ENCODE results near the gene KCNIP4. TPM values are rescaled to one million over a fixed set of nuclear protein-coding genes. Genes with fewer than 3 reads are reported as not detected.

KCNIP4 gene
- total and polyA plus RNA-seq, 2 donors from 2014 or later = 9.8 to 43.9 TPM

- TF ChIP-seq, protein P1, sequence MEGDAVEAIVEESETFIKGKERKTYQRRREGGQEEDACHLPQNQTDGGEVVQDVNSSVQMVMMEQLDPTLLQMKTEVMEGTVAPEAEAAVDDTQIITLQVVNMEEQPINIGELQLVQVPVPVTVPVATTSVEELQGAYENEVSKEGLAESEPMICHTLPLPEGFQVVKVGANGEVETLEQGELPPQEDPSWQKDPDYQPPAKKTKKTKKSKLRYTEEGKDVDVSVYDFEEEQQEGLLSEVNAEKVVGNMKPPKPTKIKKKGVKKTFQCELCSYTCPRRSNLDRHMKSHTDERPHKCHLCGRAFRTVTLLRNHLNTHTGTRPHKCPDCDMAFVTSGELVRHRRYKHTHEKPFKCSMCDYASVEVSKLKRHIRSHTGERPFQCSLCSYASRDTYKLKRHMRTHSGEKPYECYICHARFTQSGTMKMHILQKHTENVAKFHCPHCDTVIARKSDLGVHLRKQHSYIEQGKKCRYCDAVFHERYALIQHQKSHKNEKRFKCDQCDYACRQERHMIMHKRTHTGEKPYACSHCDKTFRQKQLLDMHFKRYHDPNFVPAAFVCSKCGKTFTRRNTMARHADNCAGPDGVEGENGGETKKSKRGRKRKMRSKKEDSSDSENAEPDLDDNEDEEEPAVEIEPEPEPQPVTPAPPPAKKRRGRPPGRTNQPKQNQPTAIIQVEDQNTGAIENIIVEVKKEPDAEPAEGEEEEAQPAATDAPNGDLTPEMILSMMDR (IDR thresholded peaks at IDR 0.05; ENCODE audit: borderline replicate concordance, extremely low read depth, insufficient read depth) = no peak
- FAIRE-seq = no peak
- intact Hi-C loops (cut with DNase I) = no loop called here
Observed at GRCh38 chr4:21181716-21182115, 766.9 kb downstream of the KCNIP4 start.

DNA sequence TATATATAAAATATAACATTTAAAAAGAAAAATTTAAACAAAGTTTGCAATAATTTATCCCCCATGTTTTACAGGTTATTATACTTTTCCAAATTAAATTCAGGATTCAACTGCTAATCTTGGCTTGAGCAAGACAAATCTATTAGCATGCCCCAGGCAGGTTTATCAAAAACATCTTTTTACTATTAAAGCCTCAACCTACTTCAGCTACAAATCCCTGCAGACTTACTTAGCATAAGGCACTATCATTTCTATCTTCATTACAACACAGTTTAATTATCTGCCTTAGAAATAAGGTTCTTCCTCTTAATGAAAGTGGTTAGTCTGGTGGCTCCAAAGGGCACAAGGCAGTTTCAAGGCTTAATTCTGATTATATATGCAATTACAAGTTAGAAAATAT is 770.7 kb downstream of the KCNIP4 start:
- H3K4me1 ChIP-seq (ENCODE audit: control insufficient read depth in 2 of 3, insufficient read depth in 2 of 3, low read depth in 1 of 3, low read length in 3 of 3) = peaks cover 0 to 2% (median 0%) of the 10 kb centered on the region in 3 donors
- DNase-seq (no peak), FAIRE-seq (no peak)
- H3K27me3 ChIP-seq (ENCODE audit: control insufficient read depth, insufficient read depth, low read length) = no peaks in the 10 kb centered on the region
- H3K36me3 ChIP-seq (ENCODE audit: control insufficient read depth in 2 of 3, insufficient read depth in 3 of 3, low read length in 3 of 3) = no peaks in the 10 kb centered on the region
- H3K4me3 ChIP-seq (ENCODE audit: low read length in 3 of 3) = no peak overlapping the region
- no peaks in the 10 kb centered on the region for H3K9me3 ChIP-seq (ENCODE audit: control insufficient read depth in 2 of 3, insufficient read depth in 1 of 3, low read length in 3 of 3)
- intact Hi-C loops (cut with DNase I) = no loop called here
- no peak overlapping the region for H3K27ac ChIP-seq (ENCODE audit: low read depth in 2 of 2, low read length in 2 of 2)
- TF ChIP-seq, protein P1 (IDR thresholded peaks at IDR 0.05; ENCODE audit: borderline replicate concordance, extremely low read depth, insufficient read depth) = no peak
- H3K9ac ChIP-seq (ENCODE audit: low read length in 3 of 3) = no peak overlapping the region

More at GRCh38 chr4:21181716-21182115, 766.9 kb downstream of the KCNIP4 start:
- DNase-seq = no peak
- Histone ChIP-seq H3K9ac (ENCODE audit: low read length in 3 of 3) (no peak overlapping the region), H3K4me1 (ENCODE audit: control insufficient read depth in 2 of 3, insufficient read depth in 2 of 3, low read depth in 1 of 3, low read length in 3 of 3) (peaks cover 0 to 2% (median 0%) of the 10 kb centered on the region in 3 donors), H3K27me3 (ENCODE audit: control insufficient read depth, insufficient read depth, low read length) (no peaks in the 10 kb centered on the region), H3K27ac (ENCODE audit: low read depth in 2 of 2, low read length in 2 of 2) (no peak overlapping the region), H3K4me3 (ENCODE audit: low read length in 3 of 3) (no peak overlapping the region), H3K9me3 (ENCODE audit: control insufficient read depth in 2 of 3, insufficient read depth in 1 of 3, low read length in 3 of 3) (no peaks in the 10 kb centered on the region), H3K36me3 (ENCODE audit: control insufficient read depth in 2 of 3, insufficient read depth in 3 of 3, low read length in 3 of 3) (no peaks in the 10 kb centered on the region)

- H3K27ac ChIP-seq (ENCODE audit: low read depth in 2 of 2, low read length in 2 of 2) = no peak overlapping the region
- H3K27me3 ChIP-seq (ENCODE audit: control insufficient read depth, insufficient read depth, low read length) = no peaks in the 10 kb centered on the region
- H3K9ac ChIP-seq (ENCODE audit: low read length in 3 of 3) = no peak overlapping the region
- H3K4me3 ChIP-seq (ENCODE audit: low read length in 3 of 3) = no peak overlapping the region
- FAIRE-seq (no peak), DNase-seq (no peak)
- intact Hi-C loops (cut with DNase I) = no loop called here
- peaks cover 0 to 2% (median 0%) of the 10 kb centered on the region in 3 donors for H3K4me1 ChIP-seq (ENCODE audit: control insufficient read depth in 2 of 3, insufficient read depth in 2 of 3, low read depth in 1 of 3, low read length in 3 of 3)
- TF ChIP-seq, protein P1 (IDR thresholded peaks at IDR 0.05; ENCODE audit: borderline replicate concordance, extremely low read depth, insufficient read depth) = no peak
- no peaks in the 10 kb centered on the region for H3K36me3 ChIP-seq (ENCODE audit: control insufficient read depth in 2 of 3, insufficient read depth in 3 of 3, low read length in 3 of 3)
- H3K9me3 ChIP-seq (ENCODE audit: control insufficient read depth in 2 of 3, insufficient read depth in 1 of 3, low read length in 3 of 3) = no peaks in the 10 kb centered on the region
Observed at GRCh38 chr4:21177092-21177491, 771.5 kb downstream of the KCNIP4 start.

DNA sequence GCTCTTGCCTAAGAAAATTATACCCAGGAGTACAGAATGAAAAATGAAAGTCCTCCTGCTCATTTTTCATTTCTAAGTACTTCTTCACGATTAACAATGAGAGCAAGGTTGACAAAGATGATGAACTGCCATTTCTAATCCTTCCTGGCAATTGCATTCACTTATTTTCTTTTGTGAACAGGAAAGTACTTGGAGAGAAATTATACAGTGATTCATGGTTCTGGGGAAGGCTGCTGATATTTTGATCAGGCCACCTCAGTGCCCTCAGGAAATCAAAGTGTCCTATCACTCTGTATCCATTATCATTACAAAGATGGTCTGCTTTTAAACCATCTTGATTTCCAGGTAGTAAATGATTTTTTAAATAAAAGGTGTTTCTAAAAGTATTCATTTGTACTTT is 780.9 kb downstream of the KCNIP4 start:
- no peak for FAIRE-seq

More for the DNA sequence above, 780.9 kb downstream of the KCNIP4 start:
- Histone ChIP-seq H3K27me3 (ENCODE audit: control insufficient read depth, insufficient read depth, low read length) (no peaks in the 10 kb centered on the region), H3K4me3 (ENCODE audit: low read length in 3 of 3) (no peak overlapping the region), H3K36me3 (ENCODE audit: control insufficient read depth in 2 of 3, insufficient read depth in 3 of 3, low read length in 3 of 3) (no peaks in the 10 kb centered on the region), H3K9ac (ENCODE audit: low read length in 3 of 3) (no peak overlapping the region), H3K4me1 (ENCODE audit: control insufficient read depth in 2 of 3, insufficient read depth in 2 of 3, low read depth in 1 of 3, low read length in 3 of 3) (no peaks in the 10 kb centered on the region), H3K27ac (ENCODE audit: low read depth in 2 of 2, low read length in 2 of 2) (no peak overlapping the region), H3K9me3 (ENCODE audit: control insufficient read depth in 2 of 3, insufficient read depth in 1 of 3, low read length in 3 of 3) (no peaks in the 10 kb centered on the region)
- intact Hi-C loops (cut with DNase I) = no loop called here
- DNase-seq = no peak
- TF ChIP-seq, protein P1 (IDR thresholded peaks at IDR 0.05; ENCODE audit: borderline replicate concordance, extremely low read depth, insufficient read depth) = no peak

All from kidney (tissue), 14 donors.